T follicular helper cell (primary cell): Measurements from ENCODE around the gene KRT1.

Experiments
- DNase-seq: peaks from one replicate; pipeline ENCODE4 v3.0.0-alpha.2; 2020; ENCODE audit warnings: low read depth

Gene KRT1

GRCh38 chr12:52698651-52699340 is 18.6 kb upstream of the KRT1 start:
- no peak for DNase-seq

- DNase-seq = no peak
Observed at GRCh38 chr12:52697058-52697582, 16.9 kb upstream of the KRT1 start.

GRCh38 chr12:52696588-52696987 is 16.4 kb upstream of the KRT1 start:
- no peak for DNase-seq

DNA sequence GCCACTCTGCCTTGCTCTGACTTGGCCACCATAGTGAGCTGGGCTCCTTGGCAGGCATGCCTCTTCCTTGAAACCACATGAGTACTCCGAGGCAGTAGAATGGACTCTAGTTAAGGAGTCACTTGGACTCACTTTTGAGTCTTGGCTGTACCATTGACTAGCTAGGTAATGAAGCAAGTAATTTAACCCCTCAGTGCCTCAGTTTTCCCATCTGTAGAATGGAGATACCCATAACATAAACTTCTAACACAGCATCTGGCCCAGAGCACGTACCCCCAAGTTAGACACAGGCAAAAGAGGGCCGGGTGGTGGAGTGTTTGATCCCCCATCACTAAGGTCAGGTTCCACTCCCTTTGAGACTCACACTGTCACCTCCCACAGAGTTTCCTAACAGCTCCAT is 14.8 kb upstream of the KRT1 start:
- DNase-seq = no peak

GRCh38 chr12:52694151-52694550 is 13.9 kb upstream of the KRT1 start:
- DNase-seq = no peak

- no peak for DNase-seq
Observed at GRCh38 chr12:52693261-52693660, 13.1 kb upstream of the KRT1 start.

- no peak for DNase-seq
Observed at GRCh38 chr12:52692254-52692653, 12.0 kb upstream of the KRT1 start.

GRCh38 chr12:52691841-52692150 is 11.6 kb upstream of the KRT1 start:
- no peak for DNase-seq

DNA sequence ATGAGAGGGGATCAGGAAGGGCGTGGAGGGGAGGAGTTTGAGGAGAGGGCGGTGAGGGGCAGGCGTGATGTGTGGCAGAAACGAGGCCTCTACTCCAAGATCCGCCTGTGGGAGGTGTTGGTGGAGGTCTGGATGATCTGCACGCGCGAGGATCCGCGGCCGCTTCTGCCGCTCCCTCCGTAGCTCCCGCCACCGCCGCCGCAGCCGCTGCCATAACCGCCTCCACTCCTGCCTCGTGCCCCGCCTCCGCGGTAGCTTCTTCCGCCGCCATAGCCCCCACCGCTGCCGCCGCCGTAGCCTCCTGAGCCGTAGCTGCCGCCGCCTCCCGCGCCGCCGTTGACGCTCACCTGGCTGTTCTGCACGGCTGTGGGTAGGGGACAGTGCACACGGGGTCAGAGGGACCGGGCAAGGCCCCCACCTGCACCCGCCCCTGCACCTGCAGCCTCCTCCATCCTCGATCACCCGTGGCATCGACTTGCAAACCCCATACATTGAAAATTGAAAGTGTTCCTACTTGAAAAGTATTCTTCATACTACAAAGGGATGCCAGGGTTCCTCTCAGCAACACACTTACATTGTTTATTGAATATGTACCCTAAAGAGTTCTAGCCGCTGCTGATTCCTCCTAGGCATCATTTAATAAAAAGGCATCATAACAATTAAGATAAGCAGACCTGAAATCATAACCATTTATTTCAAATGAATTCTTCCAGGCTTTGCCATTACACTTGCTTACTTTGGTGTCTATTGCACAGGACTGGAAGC is 11.1 kb upstream of the KRT1 start:
- DNase-seq = peak; percentile 40

DNA sequence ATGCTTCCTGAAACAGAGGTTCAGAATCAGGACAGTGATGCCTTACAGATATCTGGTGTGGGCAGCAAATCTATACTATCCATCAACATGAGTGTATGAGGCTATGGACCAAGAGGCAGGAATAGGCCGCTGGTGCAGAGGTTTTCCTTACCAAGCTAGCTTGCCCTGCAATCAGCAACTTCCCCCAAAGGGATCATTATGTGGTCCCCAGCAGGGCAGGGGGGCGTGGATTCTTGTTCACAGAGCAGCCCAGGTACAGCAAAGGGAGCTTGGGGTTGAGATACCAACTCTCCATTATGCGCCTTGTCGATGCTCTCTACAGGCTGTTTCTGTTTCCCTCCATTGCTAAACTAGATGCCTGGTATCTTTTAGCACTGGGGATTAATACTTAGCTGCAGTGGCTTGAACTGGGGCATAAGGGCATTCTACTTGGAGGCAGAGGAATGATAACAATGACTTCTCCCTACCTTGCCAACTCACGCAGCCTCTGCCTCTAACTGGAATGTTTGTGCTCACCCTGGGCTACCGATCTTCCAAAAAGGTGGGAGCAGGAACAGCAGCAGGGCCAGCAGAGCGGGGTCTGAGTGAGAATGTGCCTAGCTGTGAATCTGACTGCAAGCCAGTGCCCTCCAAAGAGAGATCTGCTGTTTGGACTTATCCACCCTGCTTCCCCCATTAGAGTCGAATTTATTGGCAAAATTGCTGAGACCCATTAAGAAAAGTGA is 10.3 kb upstream of the KRT1 start:
- DNase-seq = no peak

GRCh38 chr12:52689936-52690335 is 9.7 kb upstream of the KRT1 start:
- no peak for DNase-seq

DNA sequence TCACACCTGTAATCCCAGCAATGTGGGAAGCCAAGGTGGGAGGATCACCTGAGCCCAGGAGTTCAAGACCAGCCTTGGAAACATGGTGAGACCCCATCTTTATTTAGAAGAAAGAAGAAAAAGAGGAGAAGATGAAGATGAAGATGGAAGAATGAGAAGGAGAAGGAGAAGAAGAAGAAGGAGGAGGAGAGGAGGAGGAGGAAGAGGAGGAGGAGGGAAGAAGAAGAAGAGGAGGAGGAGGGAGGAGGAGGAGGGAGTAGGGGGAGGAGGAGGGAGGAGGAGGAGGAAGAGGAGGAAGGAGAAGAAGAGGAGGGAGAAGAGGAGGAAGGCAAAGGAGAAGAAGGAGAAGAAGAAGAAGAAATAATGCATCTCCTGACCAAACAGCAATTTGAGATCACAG is 9.0 kb upstream of the KRT1 start:
- no peak for DNase-seq

GRCh38 chr12:52688481-52688880 is 8.3 kb upstream of the KRT1 start:
- DNase-seq = no peak

DNA sequence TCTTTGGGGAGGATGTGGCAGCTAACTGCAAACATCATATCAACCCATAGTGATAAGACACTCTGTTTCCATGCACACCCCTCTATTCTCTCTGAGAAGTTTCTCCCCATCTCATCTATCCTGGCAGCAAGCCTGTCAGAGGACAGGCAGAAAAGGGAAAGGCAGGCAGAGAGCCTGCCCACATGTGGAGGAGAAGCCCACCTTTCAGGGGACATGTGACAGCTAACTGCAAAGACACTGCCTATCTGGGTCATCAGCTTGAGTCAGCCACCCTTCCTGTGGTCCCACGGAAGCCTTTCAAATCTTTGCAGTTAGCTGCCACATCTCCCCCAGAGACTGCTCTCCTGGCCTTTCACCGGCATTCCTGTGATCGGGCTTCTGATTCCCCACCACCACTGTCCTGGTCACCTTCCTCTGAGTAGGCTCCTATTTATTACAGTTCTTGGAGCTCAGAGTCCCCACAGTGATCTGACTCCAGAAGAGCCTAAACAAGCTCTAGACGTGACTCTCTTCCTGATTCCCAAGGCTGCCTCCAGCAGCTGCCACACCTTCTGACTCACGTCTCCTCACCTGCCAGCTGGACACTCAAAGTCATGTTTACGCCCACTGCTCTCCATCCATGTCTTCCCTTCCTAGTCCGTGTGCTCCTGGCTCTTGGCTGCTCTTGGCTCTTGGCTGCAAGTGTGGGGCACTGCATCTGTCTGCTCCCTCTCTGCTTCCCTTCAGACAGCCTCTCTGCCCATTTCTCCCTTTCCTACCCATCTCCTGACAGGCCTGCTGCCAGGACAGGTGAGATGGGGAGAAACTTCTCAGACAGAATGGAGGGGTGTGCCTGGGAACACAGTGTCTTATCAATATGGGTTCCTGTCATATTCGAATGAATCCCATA is 7.5 kb upstream of the KRT1 start:
- no peak for DNase-seq

- no peak for DNase-seq
Observed at GRCh38 chr12:52686756-52687487, 6.7 kb upstream of the KRT1 start.

DNA sequence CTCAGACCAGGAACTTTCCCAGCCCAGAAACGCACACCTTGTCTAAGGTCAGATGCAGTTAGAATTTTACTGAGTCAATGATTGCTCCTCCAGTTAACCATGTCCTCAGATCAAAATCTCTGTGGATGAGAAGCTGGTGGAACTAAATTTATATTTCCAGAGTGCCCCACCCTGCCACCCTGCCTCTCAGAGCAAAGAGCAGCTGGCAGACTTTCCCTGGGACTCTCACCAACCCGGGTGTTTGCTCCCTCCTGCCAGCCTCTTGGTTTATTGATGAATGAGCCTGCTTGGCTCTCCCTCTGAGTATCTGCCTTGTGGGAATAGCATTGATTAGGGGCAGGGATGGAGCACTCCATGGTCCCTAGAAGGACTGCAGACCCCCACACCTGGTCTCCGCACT is 5.9 kb upstream of the KRT1 start:
- no peak for DNase-seq

DNA sequence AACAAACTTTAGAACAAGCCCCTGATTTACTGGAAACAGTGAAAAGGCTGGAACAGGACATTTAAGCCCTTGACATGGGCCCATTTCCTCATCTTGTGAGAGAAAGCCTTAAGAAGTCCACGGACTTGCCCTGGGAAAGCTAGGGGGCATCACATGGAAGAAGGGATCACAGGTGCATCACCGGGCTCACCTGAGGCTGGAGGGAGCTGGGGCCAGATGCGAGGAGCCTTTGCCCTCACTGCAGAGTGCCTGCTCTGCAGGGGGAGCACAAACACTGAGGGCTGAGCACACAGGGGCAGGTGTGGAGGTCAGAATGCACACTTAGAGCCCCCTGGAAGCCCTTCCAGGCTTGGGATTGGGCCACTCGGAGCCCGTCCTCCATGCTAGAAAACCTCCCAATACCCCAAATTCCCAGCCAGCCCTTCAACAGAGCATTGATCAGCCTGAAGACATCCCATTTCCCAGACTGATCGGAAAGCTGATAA is 5.2 kb upstream of the KRT1 start:
- DNase-seq = no peak

DNA sequence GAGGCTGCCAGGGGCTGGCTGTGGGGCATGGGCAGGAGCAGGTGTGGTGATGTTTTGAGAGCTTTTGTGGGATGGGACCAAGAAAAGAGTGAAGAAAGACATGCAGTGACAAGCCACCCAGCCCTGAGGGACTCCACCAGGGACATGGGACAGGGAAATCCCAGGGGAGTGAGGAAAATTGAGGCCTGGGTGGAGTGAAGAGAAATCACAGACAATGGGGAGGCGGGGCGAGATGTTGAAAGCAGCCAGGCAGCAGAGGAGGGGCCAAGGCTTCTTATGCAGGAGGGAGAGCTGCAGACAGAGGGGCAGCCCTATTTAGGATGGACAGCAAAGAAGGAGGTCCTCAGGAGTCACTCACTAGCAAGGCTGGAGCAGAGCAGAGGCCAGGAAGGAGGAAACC is 4.2 kb upstream of the KRT1 start:
- no peak for DNase-seq

DNA sequence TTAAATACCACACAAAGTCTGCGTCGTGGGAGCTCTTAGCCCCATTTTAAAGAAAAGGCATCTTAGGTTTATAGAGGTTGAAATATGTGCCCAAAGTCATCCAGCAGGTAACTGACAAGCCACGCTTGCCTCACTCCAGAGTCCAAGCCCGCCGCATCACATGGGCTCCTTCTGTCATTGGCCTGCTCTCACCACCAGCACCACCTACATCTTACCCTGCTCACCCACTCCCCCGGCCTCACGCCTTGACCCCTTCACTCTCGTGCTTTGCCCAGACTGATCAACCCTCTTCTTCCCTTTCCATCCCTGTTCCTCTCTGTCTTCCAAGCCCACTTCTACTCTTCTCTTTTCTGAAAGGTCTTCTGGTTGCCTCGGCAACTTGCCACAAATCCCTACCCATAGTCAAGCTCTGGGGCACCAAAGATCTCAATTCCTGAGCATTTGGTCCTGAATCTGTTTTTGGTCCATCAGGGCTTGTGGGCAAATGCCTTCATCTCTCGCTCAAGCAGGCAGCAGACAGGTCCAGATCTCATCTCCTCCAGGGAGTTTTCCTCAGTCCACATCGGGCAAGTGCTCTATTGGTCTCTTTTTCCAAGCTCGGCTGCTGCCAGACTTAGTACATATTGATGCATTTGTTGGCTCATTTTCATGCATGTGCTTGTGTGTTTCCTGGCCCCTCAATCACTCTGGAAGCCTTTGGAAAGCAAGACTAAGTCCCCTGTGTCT is 3.5 kb upstream of the KRT1 start:
- no peak for DNase-seq

GRCh38 chr12:52682938-52683574 is 2.8 kb upstream of the KRT1 start:
- no peak for DNase-seq
